SW480 (cell line): ENCODE measurements around the gene KMT2D.
A peak's percentile ranks its signal among the peaks of the same experiment; 100 is the strongest.

ENCODE experiments used
- DNase-seq: peaks from one replicate; pipeline ENCODE4 v3.0.0-alpha.2; 2016; ENCODE audit warnings: low spot score

KMT2D gene

DNA sequence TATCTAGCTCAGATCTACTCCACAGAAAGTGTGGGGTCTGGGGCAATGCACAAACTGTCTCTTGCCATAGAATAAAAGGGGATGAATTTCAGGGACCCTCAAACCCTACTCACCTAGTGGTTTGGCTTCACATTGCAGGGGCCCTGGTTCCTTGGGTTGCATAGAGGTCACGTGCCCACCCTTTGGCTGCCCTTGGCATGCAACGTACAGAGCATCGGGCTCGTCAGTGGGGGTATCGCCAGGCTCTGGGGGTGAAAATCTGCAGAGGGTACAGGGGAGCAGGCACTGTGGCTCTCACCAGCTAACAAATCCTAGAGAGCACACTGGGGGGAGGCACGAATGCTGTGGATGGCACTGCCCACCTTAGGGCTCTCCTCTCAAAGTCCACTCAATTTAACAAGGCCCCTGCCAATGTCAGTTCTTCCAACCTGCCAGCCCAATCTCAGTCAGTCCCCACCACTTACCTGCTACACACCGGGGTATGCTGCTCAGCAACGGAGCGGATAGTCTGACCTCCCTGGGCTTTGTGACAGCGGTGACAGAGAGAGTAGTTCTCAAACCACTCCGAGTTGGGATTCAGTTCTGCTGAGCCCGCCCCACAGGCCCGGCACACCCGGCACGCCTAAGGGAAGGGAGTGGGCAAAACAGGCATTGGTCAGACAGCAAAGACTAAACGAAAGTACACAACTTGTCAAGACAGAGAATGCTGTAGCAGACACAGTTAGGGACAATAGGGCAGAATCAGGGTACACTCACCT lies 8.0 kb downstream of the KMT2D start:
- DNase-seq = no peak

DNA sequence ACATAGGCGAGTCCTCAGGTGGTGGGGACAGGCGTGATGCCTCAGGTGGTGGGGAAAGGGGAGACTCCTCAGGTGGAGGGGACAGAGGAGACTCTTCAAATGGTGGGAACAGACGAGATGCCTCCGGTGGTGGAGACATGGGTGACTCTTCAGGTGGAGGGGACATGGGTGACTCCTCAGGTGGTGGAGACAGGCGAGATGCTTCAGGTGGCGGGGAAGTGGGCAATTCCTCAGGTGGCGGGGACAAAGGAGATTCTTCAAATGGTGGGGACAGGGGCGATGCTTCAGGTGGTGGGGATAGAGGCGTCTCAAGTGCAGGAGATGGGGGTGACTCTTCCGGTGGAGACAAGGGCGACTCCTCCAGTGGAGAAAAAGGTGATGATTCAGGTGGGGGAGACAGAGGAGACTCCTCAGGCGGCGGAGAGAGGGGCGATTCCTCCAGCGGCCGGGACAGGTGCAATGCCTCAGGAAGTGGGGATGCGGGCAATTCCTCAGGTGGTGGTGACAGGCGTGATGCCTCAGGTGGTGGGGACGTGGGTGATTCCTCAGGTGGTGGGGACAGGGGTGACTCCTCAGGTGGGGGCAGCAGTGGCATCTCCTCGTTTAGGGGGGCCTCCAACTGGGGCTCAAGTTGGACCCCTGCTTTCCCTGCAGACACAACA lies 8.7 kb downstream of the KMT2D start:
- no peak for DNase-seq

DNA sequence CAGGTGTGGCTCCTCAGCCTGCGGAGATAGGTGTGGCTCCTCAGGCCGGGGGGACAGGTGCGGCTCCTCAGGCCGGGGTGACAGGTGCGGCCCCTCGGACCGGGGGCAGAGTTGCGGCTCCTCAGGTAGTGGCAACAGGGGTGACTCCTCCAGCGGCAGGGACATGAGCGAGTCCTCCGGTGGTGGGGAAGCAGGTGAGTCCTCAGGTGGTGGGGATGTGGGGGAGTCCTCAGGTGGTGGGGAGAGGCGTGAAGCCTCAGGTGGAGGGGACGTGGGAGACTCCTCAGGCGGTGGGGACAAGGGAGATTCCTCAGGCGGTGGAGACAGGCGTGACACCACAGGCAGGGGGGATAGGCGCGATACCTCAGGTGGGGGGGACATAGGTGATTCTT lies 9.2 kb downstream of the KMT2D start:
- no peak for DNase-seq

DNA sequence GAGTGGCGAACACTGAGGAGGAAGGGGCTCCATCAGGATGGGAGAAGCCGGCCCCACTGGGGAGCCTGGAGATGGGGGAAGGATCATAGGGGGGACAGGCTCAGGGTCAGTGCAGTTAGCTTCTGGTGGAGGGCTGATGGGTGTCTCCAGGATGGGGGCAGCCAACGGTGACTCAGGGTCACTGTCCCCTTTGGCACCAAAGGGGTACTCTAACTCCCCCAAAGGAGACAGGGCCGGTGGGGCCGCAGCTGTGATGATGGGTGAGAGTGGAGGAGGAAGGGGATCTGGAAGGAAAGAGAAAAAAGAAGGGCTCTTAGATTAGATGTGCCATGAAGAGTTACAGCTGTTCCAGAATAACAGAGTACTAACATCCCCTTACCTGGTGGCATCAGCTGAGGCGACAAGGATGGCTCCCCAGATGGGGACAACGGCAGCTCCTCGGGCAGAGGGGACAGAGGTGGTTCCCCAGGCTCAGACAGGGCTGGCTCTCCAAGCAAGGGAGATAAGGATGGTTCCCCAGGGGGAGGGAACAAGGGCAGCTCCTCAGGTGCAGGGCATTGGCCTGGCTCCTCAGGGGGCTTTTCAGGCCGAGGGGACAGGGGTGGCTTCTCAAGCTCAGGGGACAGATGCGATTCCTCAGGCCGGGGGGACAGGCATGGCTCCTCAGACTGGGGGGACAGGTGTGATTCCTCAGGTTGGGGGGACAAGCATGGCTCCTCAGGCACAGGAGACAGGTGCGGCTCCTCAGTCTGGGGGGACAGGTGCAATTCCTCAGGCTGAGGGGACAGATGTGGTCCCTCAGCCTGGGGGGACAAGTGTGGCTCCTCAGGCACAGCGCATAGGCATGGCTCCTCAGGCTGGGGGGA lies 9.9 kb downstream of the KMT2D start:
- no peak for DNase-seq

DNA sequence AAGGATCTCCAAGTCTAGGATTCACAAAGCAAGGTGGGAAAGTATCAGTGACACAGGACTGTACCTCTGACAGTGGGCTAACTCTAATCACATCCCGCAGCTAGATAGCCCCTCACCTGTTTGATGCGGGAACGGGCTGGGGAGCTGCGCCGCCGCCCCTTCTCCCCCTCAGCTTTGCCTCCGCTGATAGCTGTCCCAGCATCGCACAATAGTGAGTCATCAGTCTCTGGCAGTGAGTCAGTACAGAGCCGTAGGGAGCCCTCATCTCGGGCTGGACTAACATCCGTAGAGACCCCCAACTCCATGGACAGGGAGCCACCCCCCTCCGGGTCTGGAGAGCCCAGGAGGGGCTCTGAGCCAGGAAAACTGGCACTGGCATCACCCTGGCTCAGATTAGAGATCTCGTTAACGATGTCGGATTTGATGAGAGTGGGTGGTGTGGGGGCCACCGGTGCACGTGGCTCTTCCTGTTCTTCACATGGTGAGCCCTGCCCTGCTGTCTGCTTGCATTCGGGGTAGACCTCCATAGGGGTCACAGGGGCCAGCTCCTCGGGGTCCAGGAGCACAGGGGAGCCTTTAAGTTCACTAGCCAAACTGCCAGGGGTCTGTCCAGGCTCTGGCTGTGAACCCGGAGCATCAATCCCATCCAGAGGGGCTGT lies 10.9 kb downstream of the KMT2D start:
- no peak for DNase-seq

DNA sequence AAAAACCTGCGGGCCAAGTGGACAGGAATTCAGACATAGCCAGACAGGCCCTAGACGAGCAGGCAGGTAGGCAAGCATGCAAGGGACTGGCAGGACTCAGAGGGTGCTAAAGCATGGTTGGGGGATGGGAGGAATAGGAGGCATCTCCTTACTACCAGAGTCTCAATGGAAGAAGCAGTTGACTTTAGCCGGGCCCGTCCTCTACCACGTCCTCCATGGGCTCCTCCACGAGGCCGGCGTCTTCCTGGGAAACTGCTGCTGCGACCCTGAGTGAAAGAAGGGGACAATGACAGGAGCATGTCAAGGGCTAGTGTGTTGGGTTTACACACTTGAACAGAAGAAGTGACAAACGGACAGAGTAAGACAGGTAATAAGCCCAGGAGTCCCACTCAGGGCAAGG lies 11.6 kb downstream of the KMT2D start:
- DNase-seq = no peak

DNA sequence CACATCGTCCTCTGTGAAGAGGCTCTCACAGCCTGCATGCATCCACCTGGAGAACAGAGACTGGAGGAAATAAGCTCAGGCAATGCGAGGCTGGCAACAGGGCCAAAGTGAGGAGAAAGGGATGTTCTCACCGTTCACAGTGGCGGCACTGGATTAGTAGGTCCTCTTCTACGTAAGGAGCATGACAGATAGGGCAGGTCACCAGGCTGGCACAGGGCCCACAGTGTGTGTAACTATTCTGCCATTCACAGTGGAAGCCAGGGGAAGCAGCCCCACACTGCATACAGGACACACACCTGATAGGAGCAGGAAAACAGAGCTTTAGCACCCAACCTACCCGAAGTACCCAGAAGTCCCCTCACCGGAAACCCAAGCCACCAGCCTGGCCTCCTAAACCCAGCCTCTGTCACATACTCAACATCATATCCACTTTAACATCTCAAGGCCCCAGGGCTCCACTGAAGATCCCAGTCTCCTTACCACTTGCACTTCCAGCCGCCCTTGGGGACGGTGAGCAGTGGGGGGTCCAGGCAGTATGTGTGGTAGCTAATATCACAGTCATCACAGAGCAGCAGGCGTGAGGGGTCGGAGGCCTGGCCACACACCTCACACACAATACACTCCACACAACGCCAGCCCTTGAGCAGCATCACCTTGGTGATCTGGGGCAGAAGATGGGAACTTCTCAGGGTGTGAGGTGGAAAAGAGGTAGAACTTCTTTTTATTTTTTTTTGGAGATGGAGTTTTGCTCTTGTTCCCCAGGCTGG lies 14.3 kb downstream of the KMT2D start:
- no peak for DNase-seq

DNA sequence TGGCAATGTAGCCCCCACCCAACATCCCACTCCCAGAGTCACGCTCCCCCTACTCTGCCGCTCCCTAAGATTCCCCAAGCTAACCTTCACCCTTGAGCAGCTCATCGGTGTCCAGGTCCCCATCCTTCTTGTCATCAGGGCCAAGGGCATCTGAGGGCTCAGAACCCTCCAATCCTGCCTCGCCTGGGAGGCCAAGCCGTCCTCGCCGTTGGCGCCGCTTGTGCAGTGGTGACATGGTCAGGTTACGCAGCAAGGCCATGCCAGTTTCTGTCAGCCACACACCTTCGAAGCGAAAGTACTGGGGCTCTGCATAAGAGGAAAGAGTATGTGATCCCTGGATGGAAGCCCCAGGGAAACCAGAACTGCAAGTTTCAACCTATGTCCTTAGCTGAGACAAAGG lies 15.9 kb downstream of the KMT2D start:
- DNase-seq = no peak

DNA sequence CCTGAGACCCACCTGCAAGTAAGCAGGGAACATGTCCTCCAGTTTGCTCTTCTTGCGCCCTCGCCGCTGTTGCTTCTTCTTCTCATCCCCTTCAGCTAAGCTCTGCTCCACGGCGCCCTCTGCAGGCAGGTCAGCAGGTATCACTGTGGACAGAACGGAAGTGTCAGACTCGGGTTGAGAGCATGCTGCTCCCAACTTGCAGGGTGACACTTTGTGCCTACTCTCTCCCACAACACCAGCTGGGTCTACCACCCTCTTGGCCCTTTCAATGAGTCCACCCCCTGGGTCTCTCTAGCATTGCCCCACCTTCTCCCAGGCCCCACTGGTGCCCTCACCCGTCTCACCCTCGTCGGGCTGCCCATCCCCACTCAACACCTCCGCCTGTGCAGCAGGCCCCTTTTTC lies 16.7 kb downstream of the KMT2D start:
- peak; percentile 30 for DNase-seq

DNA sequence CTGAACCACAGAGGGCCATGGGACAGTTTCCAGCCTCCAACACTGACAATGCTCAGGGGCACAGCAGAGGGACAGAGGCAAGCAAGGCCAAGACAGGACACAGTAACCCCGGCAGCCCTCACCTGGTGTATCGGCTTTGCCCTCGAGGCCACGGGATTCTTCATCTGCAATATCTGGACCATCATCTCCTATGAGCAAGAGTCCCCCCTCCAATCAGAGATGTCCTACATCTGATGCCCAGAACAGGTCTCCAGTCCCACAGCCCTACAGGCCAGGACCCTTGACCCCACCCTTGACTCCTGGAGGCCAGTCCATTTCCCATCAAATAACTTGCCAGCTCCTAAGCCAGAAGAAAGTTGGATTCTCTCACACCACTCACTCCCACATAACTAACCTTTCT lies 17.4 kb downstream of the KMT2D start:
- DNase-seq = no peak

DNA sequence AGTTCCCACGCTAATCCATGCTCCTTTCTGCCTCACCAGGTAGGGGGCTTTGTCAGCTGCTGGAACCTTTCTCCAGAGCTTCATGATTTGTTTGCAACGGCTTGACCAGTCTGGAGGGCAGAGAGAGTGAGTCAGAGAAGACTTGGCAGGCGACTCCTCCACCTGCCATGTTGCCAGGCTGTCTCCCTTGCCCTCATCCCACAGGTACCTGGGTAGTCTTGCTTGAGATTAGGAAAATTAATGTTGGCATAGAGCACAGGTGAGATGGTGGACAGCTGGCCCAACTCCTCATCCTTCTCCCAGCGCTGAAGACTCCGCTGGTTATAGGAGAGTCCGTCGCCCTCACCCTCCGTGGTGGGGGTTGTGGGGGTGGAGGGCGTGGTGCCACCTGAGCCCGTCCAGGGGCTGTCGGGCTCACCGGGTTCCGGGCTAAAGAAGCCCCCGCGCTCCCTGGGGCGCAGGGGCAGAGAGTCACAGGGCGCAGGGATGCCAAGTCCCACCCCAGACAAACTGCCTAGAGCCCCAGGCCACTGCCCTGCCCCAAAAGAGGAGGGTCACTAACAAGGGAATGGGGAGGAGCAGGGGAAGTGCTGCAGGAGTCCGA lies 18.6 kb downstream of the KMT2D start:
- DNase-seq = no peak

DNA sequence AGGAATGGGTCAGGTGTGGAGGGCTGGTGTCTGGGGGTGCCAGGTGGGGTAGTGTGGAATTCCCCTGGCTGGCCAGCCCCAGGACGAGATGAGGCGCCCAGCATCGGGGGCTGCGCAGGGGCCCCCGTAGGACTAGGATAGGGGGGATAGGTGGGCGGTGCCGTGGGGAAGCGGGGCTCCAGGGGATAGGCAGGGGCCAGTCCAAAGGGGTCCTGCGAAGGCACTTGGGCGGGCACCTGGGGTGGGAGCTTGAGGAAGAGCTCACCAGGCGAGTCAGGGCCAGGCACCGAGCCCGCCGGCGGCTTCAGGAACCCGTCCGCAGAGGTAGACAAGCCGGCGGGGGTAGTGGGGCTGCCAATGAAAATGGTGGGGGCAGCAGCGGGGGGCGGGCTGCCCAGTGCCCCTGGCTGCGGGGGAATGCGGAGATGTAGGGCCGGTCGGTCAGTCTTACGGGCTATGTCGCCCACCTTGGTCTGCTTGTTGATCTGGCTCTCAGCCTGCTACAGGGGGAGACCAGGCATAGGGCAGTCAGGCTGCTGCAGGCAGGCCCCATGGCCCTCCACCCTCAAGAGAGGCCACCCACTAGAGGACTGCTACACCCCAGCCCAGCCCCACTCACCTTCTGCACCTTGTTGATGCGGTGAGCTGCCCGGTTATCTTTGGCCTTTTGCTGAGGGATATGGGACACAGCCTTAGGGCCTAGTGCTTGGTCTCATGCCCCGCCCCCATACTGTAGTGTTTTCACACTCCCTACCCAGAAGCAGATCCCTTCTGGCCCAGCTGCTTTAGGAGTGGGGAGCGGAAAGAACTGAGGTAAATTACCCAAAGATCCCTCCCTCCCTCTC lies 19.3 kb downstream of the KMT2D start:
- DNase-seq = no peak

DNA sequence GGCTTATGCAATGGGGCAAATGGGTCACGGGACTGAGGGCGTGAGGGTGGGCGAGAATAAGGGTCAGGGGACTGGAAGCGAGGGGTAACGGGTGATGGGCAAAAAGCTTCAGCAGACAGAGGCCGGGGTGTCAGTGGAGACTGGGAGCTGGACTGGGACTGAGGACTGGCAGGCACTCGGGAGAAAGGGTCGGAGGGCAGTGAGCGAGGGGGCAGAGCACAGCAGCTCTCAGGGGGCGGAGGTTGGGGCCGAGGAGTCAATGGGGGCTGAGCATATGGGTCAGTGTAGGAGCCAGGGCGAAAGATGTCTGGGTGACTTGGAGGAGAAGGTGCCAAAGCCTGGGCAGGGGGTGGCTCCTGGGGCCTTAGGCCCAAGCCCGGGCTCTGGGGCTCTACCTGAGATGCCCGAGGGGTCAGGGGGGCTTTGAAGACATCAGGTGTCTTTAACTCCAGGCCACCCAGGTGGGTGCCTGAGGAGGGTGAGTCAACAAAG lies 20.2 kb downstream of the KMT2D start:
- no peak for DNase-seq

DNA sequence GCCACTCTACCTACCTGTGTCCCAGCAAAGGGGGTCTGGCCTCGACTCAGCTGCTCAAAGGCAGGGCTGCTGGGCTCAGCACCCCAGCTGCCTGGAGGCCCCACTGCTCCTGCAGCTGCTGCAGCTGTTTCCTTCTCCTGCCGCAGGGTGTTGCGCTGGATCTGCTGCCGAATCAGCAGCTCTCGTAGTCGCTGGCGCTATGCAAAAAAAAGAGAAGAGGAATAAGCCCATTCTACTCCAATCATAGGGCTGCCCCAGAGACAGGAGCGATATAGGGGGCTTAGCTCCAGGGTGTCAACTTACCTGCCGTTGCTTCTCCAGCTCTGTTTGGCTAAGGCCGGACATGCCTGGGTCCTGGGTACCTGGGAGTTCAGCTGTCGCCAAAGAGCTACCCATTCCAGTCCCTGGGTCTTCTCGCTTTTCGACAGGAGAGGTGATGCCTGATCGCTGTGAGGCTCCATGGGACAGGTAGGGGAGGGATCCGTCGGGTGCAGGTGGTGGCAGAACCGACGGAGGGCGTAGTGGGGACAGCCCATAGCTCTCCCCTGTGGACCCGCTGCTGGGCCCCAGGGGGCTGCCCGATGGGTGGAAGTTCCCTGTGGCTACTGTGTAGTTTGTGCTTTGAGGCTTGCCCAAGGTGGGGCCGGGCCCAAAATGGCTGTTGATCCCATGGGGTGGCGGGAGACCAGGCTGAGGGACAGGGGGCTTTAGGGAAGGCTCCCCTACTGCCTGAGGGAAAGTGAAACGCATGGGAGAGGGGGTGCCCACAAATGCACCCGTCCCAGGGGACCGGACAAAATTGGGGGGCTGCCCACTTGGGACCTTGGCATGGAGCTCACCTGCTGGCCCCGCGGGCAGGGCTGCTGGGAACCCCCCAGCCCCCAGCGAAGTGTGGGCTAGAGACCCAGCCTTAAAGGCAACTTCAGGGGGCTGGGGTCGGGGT lies 20.9 kb downstream of the KMT2D start:
- no peak for DNase-seq

DNA sequence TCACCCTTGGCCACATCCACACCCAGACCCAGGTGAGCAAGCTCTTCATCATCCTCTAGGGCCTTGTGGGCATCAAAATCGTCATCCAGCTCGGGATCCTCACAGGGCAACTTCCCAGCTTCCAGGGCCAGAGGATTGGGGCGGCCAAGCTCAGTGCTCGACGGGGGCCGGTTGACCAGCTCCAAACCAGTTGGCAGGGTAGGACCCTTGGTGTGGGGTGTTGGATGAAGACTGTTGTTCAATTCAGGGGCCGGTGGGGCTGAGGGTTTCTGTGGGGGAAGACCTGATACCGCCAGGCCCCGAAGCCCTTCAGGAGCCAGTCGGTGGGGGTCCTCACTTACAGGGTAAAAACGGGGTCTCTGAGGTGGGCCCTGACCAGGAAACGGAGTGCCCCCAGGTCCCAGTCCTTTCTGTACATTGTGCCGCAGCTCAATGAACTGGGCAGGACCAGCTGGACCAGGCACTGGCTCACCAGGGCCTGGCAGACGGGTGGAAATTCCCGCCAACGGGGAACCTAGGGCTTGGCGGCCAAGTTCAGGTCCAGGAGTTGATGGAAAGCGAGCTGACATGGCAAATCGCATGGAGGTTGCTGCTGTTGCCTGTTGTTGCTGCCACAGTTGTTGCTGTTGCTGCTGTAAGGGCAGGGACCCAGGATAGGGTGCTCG lies 22.2 kb downstream of the KMT2D start:
- DNase-seq = no peak

DNA sequence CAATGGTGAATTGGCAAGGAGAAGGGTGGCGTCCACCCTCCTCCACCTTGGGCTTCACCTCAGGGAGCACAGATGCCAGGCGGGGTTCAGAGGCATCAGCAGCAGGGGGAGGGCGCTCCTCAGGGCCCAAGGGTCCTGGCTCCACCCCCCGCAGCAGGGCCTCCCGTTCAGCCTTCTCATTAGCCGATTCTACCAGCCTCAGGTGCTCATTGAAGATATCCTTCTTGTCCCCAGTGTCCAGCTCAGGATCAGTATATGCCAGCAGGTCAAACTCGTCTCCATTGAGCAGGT lies 22.7 kb downstream of the KMT2D start:
- no peak for DNase-seq

DNA sequence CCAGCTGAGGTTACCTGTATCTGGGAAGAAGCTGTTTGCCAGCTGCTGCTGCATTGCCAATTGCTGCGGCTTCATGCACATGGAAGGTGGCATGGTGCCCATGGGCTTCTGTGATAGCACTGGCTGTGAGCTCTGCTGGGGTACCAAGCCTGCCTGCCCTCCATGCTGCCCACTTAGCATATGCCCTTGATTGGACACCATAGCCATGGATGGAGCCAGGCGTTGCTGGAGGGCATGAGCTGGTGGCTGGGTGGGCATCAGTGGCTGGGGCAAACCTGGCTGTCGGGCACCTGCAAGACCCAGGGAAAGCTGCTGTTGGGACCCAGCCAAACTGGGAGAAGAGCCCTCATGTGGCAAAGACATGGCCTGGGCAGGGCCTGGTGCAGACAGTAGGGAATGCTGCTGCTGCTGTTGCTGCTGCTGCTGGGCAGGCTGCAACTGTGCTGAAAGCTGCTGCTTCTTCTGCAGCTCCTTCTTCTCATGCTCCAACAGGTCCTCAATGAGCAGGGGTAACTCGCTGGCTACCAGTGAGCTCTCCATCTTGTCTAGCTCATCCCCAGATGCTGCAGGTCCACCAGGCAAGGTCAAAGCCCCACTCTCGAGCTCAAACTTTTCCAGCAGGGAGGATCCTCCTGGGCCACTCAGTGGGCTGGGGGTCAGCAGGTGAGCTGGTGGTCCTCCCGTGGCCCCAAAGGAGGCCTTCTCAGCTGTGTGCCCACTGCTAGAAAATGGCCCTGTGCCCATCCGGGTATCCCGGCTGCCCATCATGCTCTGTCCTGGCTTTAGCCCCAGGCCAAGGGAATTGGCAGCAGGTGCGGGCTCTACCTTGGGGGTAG lies 23.3 kb downstream of the KMT2D start:
- DNase-seq = no peak

DNA sequence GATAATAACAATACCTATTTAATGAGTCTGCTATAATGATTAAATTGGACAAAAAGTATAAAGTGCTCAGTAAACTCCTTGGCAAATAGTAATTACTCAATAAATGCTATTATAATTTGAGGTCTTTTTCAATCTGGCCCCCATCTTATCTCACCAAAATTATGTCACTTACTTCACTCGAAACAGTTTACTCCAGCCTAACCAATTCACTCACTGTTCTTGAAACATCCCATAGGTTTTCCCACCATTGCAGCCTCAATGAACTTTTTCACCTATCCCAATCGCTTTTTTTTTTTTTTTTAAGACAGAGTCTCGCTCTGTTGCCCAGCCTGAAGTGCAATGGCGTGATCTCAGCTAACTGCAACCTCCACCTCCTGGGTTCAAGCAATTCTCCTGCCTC lies 24.6 kb downstream of the KMT2D start:
- DNase-seq = no peak
